ENCODE data around the gene NR2C2. TPM values are rescaled to one million over a fixed set of nuclear protein-coding genes. Genes with fewer than 3 reads are reported as not detected.

Gene NR2C2
- total and polyA plus RNA-seq, 9 of the 15 experiments (the other 6 are each of a cell fraction or from before 2014, with no cell fraction given), result 6.1 to 33.0 (median 14.6) TPM

GRCh38 chr3:14947100-14947885 is at the start of gene NR2C2 (continued):
- TF ChIP-seq REST (IDR thresholded peaks at IDR 0.05; ENCODE audit: borderline replicate concordance) (peak; percentile 8; the same call in 1 of the 2 replicates), REST (CRISPR knock-in tag; IDR thresholded peaks at IDR 0.05; ENCODE audit: low read depth) (peak; percentile 73; the same call in 1 of the 2 replicates), ZNF24 (IDR thresholded peaks at IDR 0.05) (peak; percentile 29; the same call in 1 of the 2 replicates), ZC3H8 (IDR thresholded peaks at IDR 0.05) (peak; percentile 11; the same call in 1 of the 2 replicates), KDM5B (IDR thresholded peaks at IDR 0.05; ENCODE audit: insufficient replicate concordance, low read depth, low read length) (peak; percentile 91), USF1 (CRISPR knock-in tag; IDR thresholded peaks at IDR 0.05) (0 out of 2 replicates have a peak, but pooled peaks have one; percentile 17), SP1 (CRISPR knock-in tag; IDR thresholded peaks at IDR 0.05) (peak; percentile 72), NFRKB (IDR thresholded peaks at IDR 0.05; ENCODE audit: low read depth) (0 out of 2 replicates have a peak, but pooled peaks have one; percentile 1), NFIC (IDR thresholded peaks at IDR 0.05) (peak; percentile 44), NCOR1 (IDR thresholded peaks at IDR 0.05) (peak; percentile 30; the same call in 1 of the 2 replicates), SIN3B (IDR thresholded peaks at IDR 0.05; ENCODE audit: low read depth) (peak; percentile 71; the same call in 1 of the 2 replicates), POLR2H (tag; IDR thresholded peaks at IDR 0.05; ENCODE audit: low read depth) (peak; percentile 79), ZNF766 (CRISPR knock-in tag; conservative IDR thresholded peaks at IDR 0.05) (peak; percentile 24; the same call in 1 of the 2 replicates), ZNF316 (IDR thresholded peaks at IDR 0.05) (no peak), GMEB1 (CRISPR knock-in tag; IDR thresholded peaks at IDR 0.05) (peak; percentile 83), ETV5 (CRISPR knock-in tag; IDR thresholded peaks at IDR 0.05; ENCODE audit: low read depth) (0 out of 2 replicates have a peak, but pooled peaks have one; percentile 33), KLF13 (tag; IDR thresholded peaks at IDR 0.05; ENCODE audit: borderline replicate concordance, low read depth) (peak; percentile 67; the same call in 1 of the 2 replicates)
